WTC11 (cell line): ENCODE data around the gene ITCH. TPM values are rescaled to one million over a fixed set of nuclear protein-coding genes. Genes with fewer than 3 reads are reported as not detected.
"Not testable (repeated sequence)": the region's sequence is repeated elsewhere in the genome, so short reads cannot be mapped to it uniquely, and the experiment has no call there.

ENCODE experiments used
- ATAC-seq: fragments of 200-7000 bp; cut with Tn5 transposase; 2 replicates; pipeline ENCODE4 v1.10.0; 2021; ENCODE audit warnings: mild to moderate bottlenecking, moderate library complexity
- CTCF ChIA-PET: fragments of 300-600 bp; sonication (Branson Sonifier 250); formaldehyde crosslinking; loops from one replicate; lab custom pipeline; 2021; ENCODE audit warnings: antibody characterized with exemption; lab: Charles Lee
- POLR2A ChIA-PET: fragments of 350-600 bp; sonication (Branson Sonifier 250); formaldehyde crosslinking; loops from one replicate; lab custom pipeline; 2021; ENCODE audit warnings: antibody characterized with exemption; lab: Charles Lee
- DNase-seq: peaks from one replicate; pipeline ENCODE4 v3.0.0; 2021; ENCODE audit warnings: low spot score
- H3K27ac Mint-ChIP-seq: 2 replicates; pipeline ENCODE4 v1.8.0; 2021; ENCODE audit warnings: mixed read lengths
- H3K27me3 Mint-ChIP-seq: 2 replicates; pipeline ENCODE4 v1.8.0; 2021; ENCODE audit warnings: low read depth, mild to moderate bottlenecking, moderate library complexity, mixed read lengths
- H3K36me3 Mint-ChIP-seq: 2 replicates; pipeline ENCODE4 v1.8.0; 2021; ENCODE audit warnings: mixed read lengths
- H3K4me1 Mint-ChIP-seq: 2 replicates; pipeline ENCODE4 v1.8.0; 2022; ENCODE audit warnings: mixed read lengths
- H3K4me3 Mint-ChIP-seq: 2 replicates; pipeline ENCODE4 v1.8.0; 2021; ENCODE audit warnings: mild to moderate bottlenecking, moderate library complexity, mixed read lengths
- H3K9me3 Mint-ChIP-seq: 2 replicates; pipeline ENCODE4 v1.8.0; 2021; ENCODE audit warnings: mixed read lengths
- ATF1 ChIP-seq: sonication (generic); formaldehyde crosslinking; IDR thresholded peaks from 2 replicates; pipeline ENCODE4 v1.8.1; 2023; ENCODE audit warnings: mild to moderate bottlenecking, moderate library complexity, missing genetic modification reagents
- ATF2 ChIP-seq: sonication (generic); formaldehyde crosslinking; IDR thresholded peaks from 2 replicates; pipeline ENCODE4 v1.8.1; 2022; ENCODE audit warnings: low read depth, missing genetic modification reagents, borderline replicate concordance
- CREB1 ChIP-seq: sonication (generic); formaldehyde crosslinking; IDR thresholded peaks from 2 replicates; pipeline ENCODE4 v1.8.0; 2023; ENCODE audit warnings: mild to moderate bottlenecking, missing genetic modification reagents
- E2F4 ChIP-seq: sonication (generic); formaldehyde crosslinking; IDR thresholded peaks from 2 replicates; pipeline ENCODE4 v1.8.1; 2022; ENCODE audit warnings: low read depth, mild to moderate bottlenecking, moderate library complexity, missing genetic modification reagents, borderline replicate concordance
- FOXK1 ChIP-seq: sonication (generic); formaldehyde crosslinking; IDR thresholded peaks from 2 replicates; pipeline ENCODE4 v1.8.0; 2022; ENCODE audit warnings: mild to moderate bottlenecking, moderate library complexity, missing genetic modification reagents
- HMGXB4 ChIP-seq: sonication (generic); formaldehyde crosslinking; IDR thresholded peaks from 2 replicates; pipeline ENCODE4 v1.8.1; 2023; ENCODE audit warnings: mild to moderate bottlenecking, moderate library complexity, missing genetic modification reagents
- JUN ChIP-seq: sonication (generic); formaldehyde crosslinking; IDR thresholded peaks from 2 replicates; pipeline ENCODE4 v1.8.0; 2023; ENCODE audit warnings: mild to moderate bottlenecking, missing genetic modification reagents
- OVOL2 ChIP-seq: fragments of 250-450 bp; sonication (Bioruptor Pico); IDR thresholded peaks from 2 replicates; pipeline ENCODE4 v1.9.0; 2021; ENCODE audit warnings: mild to moderate bottlenecking, borderline replicate concordance
- PRRX2 ChIP-seq: fragments of 250-450 bp; sonication (Bioruptor Pico); IDR thresholded peaks from 2 replicates; pipeline ENCODE4 v1.8.0; 2021; ENCODE audit warnings: mild to moderate bottlenecking
- RELA ChIP-seq: sonication (generic); formaldehyde crosslinking; IDR thresholded peaks from 2 replicates; pipeline ENCODE4 v1.8.1; 2022; ENCODE audit warnings: missing genetic modification reagents, mild to moderate bottlenecking, borderline replicate concordance
- RORB ChIP-seq: fragments of 250-450 bp; sonication (Bioruptor Pico); IDR thresholded peaks from 2 replicates; pipeline ENCODE4 v1.9.0; 2021; ENCODE audit warnings: mild to moderate bottlenecking
- STAT6 ChIP-seq: sonication (generic); formaldehyde crosslinking; conservative IDR thresholded peaks from 2 replicates; pipeline ENCODE4 v1.8.1; 2023; ENCODE audit warnings: mild to moderate bottlenecking, low read depth, missing genetic modification reagents, moderate library complexity
- ZNF219 ChIP-seq: sonication (generic); formaldehyde crosslinking; IDR thresholded peaks from 2 replicates; pipeline ENCODE4 v1.8.0; 2023; ENCODE audit warnings: missing genetic modification reagents, mild to moderate bottlenecking, borderline replicate concordance
- ZNF396 ChIP-seq: fragments of 250-450 bp; sonication (Bioruptor Pico); IDR thresholded peaks from 2 replicates; pipeline ENCODE4 v1.8.0; 2021; ENCODE audit warnings: mild to moderate bottlenecking, moderate library complexity, borderline replicate concordance
- ZNF416 ChIP-seq: fragments of 250-450 bp; sonication (Bioruptor Pico); IDR thresholded peaks from 2 replicates; pipeline ENCODE4 v1.9.0; 2021; ENCODE audit warnings: mild to moderate bottlenecking, inconsistent platforms
- ZNF423 ChIP-seq: fragments of 250-450 bp; sonication (Bioruptor Pico); IDR thresholded peaks from 2 replicates; pipeline ENCODE4 v2.1.2; 2022; ENCODE audit warnings: mild to moderate bottlenecking, moderate library complexity
- ZSCAN18 ChIP-seq: fragments of 250-450 bp; sonication (Bioruptor Pico); IDR thresholded peaks from 2 replicates; pipeline ENCODE4 v2.1.2; 2022; ENCODE audit warnings: mild to moderate bottlenecking, moderate library complexity
- total RNA-seq: library from RNA; stranded (reverse); gene quantifications from 3 replicates; pipeline ENCODE4 v1.2.3, GENCODE V29; 2021

Gene ITCH
- total RNA-seq, 1 experiment from 2014 or later = 35.8 TPM

- TF ChIP-seq STAT6 (CRISPR knock-in tag) = no peak
- no peak for TF ChIP-seq ATF1 (CRISPR knock-in tag)
Observed at GRCh38 chr20:34322267-34323105, 40.6 kb upstream of the ITCH start (continued).

- H3K36me3 Mint-ChIP-seq = no peaks in the 10 kb centered on the region
- H3K9me3 Mint-ChIP-seq = no peaks in the 10 kb centered on the region
- H3K4me1 Mint-ChIP-seq = peaks cover 33% of the 10 kb centered on the region
- H3K4me3 Mint-ChIP-seq = no peak overlapping the region
- ChIA-PET CTCF (interaction anchor here (0.6 to 1.6 kb wide), 2 partner anchors 12 to 134 kb away, joined by 3 to 12 read pairs; no protein-coding TSS in a partner anchor), POLR2A (no interaction called here)
- no peak for TF ChIP-seq RELA (CRISPR knock-in tag)
- no peak for TF ChIP-seq ZNF219 (CRISPR knock-in tag)
- TF ChIP-seq ZNF416 = no peak
- TF ChIP-seq FOXK1 (CRISPR knock-in tag) = no peak
- no peak for TF ChIP-seq OVOL2
- no peak for TF ChIP-seq HMGXB4 (CRISPR knock-in tag)
- no peak for TF ChIP-seq JUN (CRISPR knock-in tag)
- TF ChIP-seq RORB (CRISPR knock-in tag) = no peak
- no peak for TF ChIP-seq ATF2 (CRISPR knock-in tag)
- no peak for TF ChIP-seq ZNF396 (CRISPR knock-in tag)
- no peak for TF ChIP-seq CREB1
- TF ChIP-seq E2F4 = no peak
- no peak for TF ChIP-seq ZNF423 (CRISPR knock-in tag)
- no peak for TF ChIP-seq PRRX2
- no peak for TF ChIP-seq ZSCAN18 (CRISPR knock-in tag)
- H3K27me3 Mint-ChIP-seq = no peaks in the 10 kb centered on the region; the same call in 1 of the 2 replicates
- ATAC-seq (no peak; the same call in 1 of the 2 replicates), DNase-seq (no peak)
- no peak overlapping the region for H3K27ac Mint-ChIP-seq
Observed at GRCh38 chr20:34324541-34324940, 38.5 kb upstream of the ITCH start.

- H3K27me3 Mint-ChIP-seq, H3K27ac Mint-ChIP-seq, H3K9me3 Mint-ChIP-seq, POLR2A ChIA-PET, H3K36me3 Mint-ChIP-seq, DNase-seq, ATAC-seq, H3K4me3 Mint-ChIP-seq: not testable (repeated sequence)
- peaks cover 15% of the 10 kb centered on the region for H3K4me1 Mint-ChIP-seq
- CTCF ChIA-PET = interaction anchor here (1.6 kb wide), 1 partner anchor 16 kb away, joined by 8 read pairs; no protein-coding TSS in a partner anchor
Observed at GRCh38 chr20:34328207-34328606, 34.9 kb upstream of the ITCH start.
